A673 (cell line): ENCODE data around the gene CLVS2. TPM values are rescaled to one million over a fixed set of nuclear protein-coding genes. Genes with fewer than 3 reads are reported as not detected.

Experiments used
- BruUV-seq: library from RNA; stranded (reverse); fragments of 400-500 nt; replicated peaks from 2 replicates; lab custom pipeline; 2021; lab: Mats Ljungman, UMichigan
- CTCF ChIA-PET: fragments of 300-600 bp; sonication (Branson Sonifier 250); formaldehyde crosslinking; loops from one replicate; lab custom pipeline; 2022; ENCODE audit warnings: antibody characterized with exemption; lab: Charles Lee
- POLR2A ChIA-PET: fragments of 300-600 bp; sonication (Branson Sonifier 250); formaldehyde crosslinking; loops from one replicate; lab custom pipeline; 2022; ENCODE audit warnings: antibody characterized with exemption; ENCODE audit not compliant: low non-redundant PET; lab: Charles Lee
- DNase-seq: peaks from one replicate; pipeline ENCODE4 v3.0.0-alpha.2; 2015; ENCODE audit warnings: low spot score
- H3K27ac ChIP-seq: fragments of 200-600 bp; sonication (generic); 2 replicates; pipeline ENCODE4 v1.5.1; 2016; ENCODE audit warnings: mixed run types, low read depth, mild to moderate bottlenecking, mixed read lengths, antibody characterized with exemption, low read length; ENCODE audit not compliant: poor library complexity, severe bottlenecking
- H3K27me3 ChIP-seq: fragments of 200-600 bp; sonication (generic); replicated peaks from 2 replicates; pipeline ENCODE4 v1.6.1; 2017; ENCODE audit warnings: mixed run types, low read depth, mild to moderate bottlenecking, mixed read lengths, antibody characterized with exemption, low read length; ENCODE audit not compliant: insufficient read depth, poor library complexity
- H3K36me3 ChIP-seq: fragments of 200-600 bp; sonication (generic); 2 replicates; pipeline ENCODE4 v1.6.1; 2016; ENCODE audit warnings: mixed run types, mild to moderate bottlenecking, mixed read lengths, antibody characterized with exemption, low read length; ENCODE audit not compliant: insufficient read depth, poor library complexity, severe bottlenecking
- H3K4me1 ChIP-seq: fragments of 200-600 bp; sonication (generic); 2 replicates; pipeline ENCODE4 v1.6.1; 2017; ENCODE audit warnings: mixed run types, mild to moderate bottlenecking, mixed read lengths, antibody characterized with exemption, low read length; ENCODE audit not compliant: insufficient read depth, poor library complexity, severe bottlenecking
- H3K4me3 ChIP-seq: fragments of 200-600 bp; sonication (generic); 2 replicates; pipeline ENCODE4 v1.5.1; 2016; ENCODE audit warnings: low read depth, mixed run types, mild to moderate bottlenecking, mixed read lengths, low read length; ENCODE audit not compliant: poor library complexity, severe bottlenecking
- H3K9me3 ChIP-seq: fragments of 200-600 bp; sonication (generic); 2 replicates; pipeline ENCODE4 v1.6.1; 2016; ENCODE audit warnings: mixed run types, low read depth, mild to moderate bottlenecking, mixed read lengths, antibody characterized with exemption, low read length; ENCODE audit not compliant: poor library complexity, severe bottlenecking
- EZH2 ChIP-seq: fragments of 200-600 bp; sonication (generic); IDR thresholded peaks from 2 replicates; pipeline ENCODE4 v1.6.1; 2017; ENCODE audit warnings: borderline replicate concordance, low read depth, mild to moderate bottlenecking, mixed read lengths, antibody characterized with exemption, low read length; ENCODE audit not compliant: poor library complexity, severe bottlenecking
- intact Hi-C: fragments of 100-400 bp; cut with micrococcal nuclease; formaldehyde crosslinking; loops from one replicate; pipeline ENCODE4 v1.10.0; 2022; ENCODE audit not compliant: unreplicated experiment
- total RNA-seq: library from RNA; stranded (reverse); gene quantifications from 2 replicates; pipeline ENCODE4 v1.2.3, GENCODE V29; 2021
- TF ChIP-seq, protein P1 (sequence below): fragments of 300-800, 200-600 bp; sonication (generic); conservative IDR thresholded peaks from 2 replicates; pipeline ENCODE4 v1.5.1; 2017; ENCODE audit warnings: low read depth, mild to moderate bottlenecking, antibody characterized with exemption, low read length, moderate library complexity, mixed read lengths

CLVS2 gene
- total RNA-seq, 1 experiment from 2014 or later: 84.9 TPM

DNA sequence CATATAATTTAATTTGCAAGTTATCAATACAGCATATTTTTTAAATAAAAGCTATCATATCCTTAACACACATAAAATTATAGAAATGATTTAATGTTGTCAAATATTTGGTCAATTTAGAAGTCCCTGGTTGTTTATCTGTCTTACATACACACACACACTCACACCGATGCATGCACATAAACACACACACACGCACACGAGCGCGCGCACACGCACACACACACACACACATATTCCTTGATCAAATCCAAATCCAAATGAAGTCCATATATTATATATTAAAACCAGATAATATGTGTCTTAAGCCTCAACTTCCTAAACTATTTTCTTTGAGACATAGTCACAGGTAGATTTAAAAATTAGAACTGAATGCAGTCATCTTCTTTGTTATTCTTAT, 120.3 kb downstream of the CLVS2 start:
- intact Hi-C loops: no loop called here
- no TSS peak for BruUV-seq
- no peak for DNase-seq
- TF ChIP-seq EZH2: no peak
- H3K4me3 ChIP-seq: no peak overlapping the region
- no peaks in the 10 kb centered on the region for H3K36me3 ChIP-seq
- no peaks in the 10 kb centered on the region for H3K4me1 ChIP-seq
- ChIA-PET POLR2A (no interaction called here), CTCF (no interaction called here)
- H3K27ac ChIP-seq: no peak overlapping the region
- no peaks in the 10 kb centered on the region for H3K27me3 ChIP-seq
- no peaks in the 10 kb centered on the region for H3K9me3 ChIP-seq

DNA sequence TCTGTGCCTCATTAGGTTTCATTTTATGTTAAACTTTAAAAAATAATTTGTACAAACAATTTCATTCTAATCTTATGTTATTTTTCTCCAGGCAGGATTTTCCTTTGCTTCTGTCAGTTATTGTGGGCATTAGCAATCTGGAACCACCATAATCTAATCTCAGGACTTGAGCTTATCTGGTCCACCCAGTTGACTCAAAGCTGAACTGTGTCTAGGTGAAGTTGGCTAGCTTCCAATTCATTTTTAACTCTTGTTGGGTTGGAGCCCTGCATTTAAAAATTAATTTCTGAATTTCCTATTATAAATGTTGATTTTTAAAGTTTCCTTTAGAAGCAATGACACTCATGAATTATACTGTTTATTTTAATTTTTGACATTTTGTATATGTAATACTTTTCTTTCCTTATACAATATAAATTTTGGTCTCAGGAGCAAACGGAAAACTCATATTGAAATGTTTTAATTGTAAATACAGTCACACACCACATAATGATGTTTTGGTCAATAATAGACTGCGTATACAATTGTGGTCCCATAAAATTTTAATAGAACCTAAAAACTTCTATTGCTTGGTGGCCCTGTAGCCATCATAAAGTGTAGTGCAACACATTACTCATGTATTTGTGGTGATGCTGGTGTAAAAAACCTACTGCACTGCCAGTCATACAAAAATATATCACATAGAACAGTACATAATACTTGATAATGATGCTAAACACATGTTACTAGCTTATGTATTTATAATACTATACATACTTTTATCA, 121.3 kb downstream of the CLVS2 start:
- ChIA-PET CTCF (no interaction called here), POLR2A (no interaction called here)
- Histone ChIP-seq H3K36me3 (no peaks in the 10 kb centered on the region), H3K4me1 (no peaks in the 10 kb centered on the region), H3K27ac (no peak overlapping the region), H3K27me3 (no peaks in the 10 kb centered on the region), H3K4me3 (no peak overlapping the region), H3K9me3 (no peaks in the 10 kb centered on the region)
- no peak for DNase-seq
- no TSS peak for BruUV-seq
- intact Hi-C loops: no loop called here
- TF ChIP-seq, protein P1, sequence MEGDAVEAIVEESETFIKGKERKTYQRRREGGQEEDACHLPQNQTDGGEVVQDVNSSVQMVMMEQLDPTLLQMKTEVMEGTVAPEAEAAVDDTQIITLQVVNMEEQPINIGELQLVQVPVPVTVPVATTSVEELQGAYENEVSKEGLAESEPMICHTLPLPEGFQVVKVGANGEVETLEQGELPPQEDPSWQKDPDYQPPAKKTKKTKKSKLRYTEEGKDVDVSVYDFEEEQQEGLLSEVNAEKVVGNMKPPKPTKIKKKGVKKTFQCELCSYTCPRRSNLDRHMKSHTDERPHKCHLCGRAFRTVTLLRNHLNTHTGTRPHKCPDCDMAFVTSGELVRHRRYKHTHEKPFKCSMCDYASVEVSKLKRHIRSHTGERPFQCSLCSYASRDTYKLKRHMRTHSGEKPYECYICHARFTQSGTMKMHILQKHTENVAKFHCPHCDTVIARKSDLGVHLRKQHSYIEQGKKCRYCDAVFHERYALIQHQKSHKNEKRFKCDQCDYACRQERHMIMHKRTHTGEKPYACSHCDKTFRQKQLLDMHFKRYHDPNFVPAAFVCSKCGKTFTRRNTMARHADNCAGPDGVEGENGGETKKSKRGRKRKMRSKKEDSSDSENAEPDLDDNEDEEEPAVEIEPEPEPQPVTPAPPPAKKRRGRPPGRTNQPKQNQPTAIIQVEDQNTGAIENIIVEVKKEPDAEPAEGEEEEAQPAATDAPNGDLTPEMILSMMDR: no peak
- TF ChIP-seq EZH2: no peak

DNA sequence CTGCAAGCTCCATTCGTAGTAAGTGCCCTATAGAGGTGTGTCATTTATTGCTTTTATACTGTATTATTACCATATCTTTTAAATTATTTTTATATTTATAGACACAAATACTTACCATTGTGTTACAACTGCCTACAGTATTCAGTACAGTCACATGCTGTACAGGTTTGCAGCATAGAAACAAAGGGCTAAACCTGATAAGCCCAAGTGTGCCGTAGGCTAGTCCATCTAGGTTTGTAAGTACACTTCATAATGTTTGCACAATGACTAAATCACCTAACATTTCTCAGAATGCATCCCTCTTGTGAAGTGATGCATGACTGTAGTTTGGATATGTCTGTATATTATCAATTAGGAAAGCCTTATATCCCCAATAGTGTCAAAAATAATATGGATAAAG, 122.8 kb downstream of the CLVS2 start:
- BruUV-seq: no TSS peak
- ChIA-PET POLR2A (no interaction called here), CTCF (no interaction called here)
- DNase-seq: no peak
- intact Hi-C loops: no loop called here
- H3K4me1 ChIP-seq: no peaks in the 10 kb centered on the region
- no peaks in the 10 kb centered on the region for H3K27me3 ChIP-seq
- H3K4me3 ChIP-seq: no peak overlapping the region
- no peaks in the 10 kb centered on the region for H3K9me3 ChIP-seq
- no peaks in the 10 kb centered on the region for H3K36me3 ChIP-seq
- no peak overlapping the region for H3K27ac ChIP-seq
- no peak for TF ChIP-seq EZH2
- TF ChIP-seq, protein P1: no peak

Other genes starting within 250 kb of the CLVS2 start
- gene FABP7, start 216.5 kb upstream of the CLVS2 start, total RNA-seq: 1.2 and 1.4 TPM in 2 replicates
- 10.3 and 12.4 TPM in 2 replicates for gene SMPDL3A, start 207.0 kb upstream of the CLVS2 start, total RNA-seq